ENCODE measurements around the gene CES3.

Gene CES3

GRCh38 chr16:67000384-67001351 lies 39.6 kb downstream of the CES3 start:
- Histone ChIP-seq H3K9me3 (ENCODE audit: control insufficient read depth, insufficient read depth, low read depth, low read length) (no peaks in the 10 kb centered on the region), H3K4me1 (ENCODE audit: control insufficient read depth, insufficient read depth, low read length) (no peaks in the 10 kb centered on the region), H3K4me3 (ENCODE audit: low read depth, low read length) (peak overlapping the region; percentile 20), H3K27ac (ENCODE audit: extremely low read depth, low read depth, low read length) (no peak overlapping the region), H3K36me3 (ENCODE audit: control insufficient read depth in 2 of 2, insufficient read depth in 1 of 2, low read length in 2 of 2) (no peaks in the 10 kb centered on the region)
- POLR2A ChIA-PET, result no interaction called here
- CTCF ChIA-PET, result no interaction called here
- no peak for TF ChIP-seq TCF7L2 (IDR thresholded peaks at IDR 0.05; ENCODE audit: borderline replicate concordance, low read depth, low read length)
- TF ChIP-seq KLF9 (tag by site-specific recombination; IDR thresholded peaks at IDR 0.05; ENCODE audit: low read depth), result 0 out of 2 replicates have a peak, but pooled peaks have one; percentile 40

GRCh38 chr16:67001726-67002125 lies 40.7 kb downstream of the CES3 start:
- no peak for TF ChIP-seq ZNF155 (tag by site-specific recombination; IDR thresholded peaks at IDR 0.05)
- no peak for TF ChIP-seq ZSCAN5A (tag by site-specific recombination; IDR thresholded peaks at IDR 0.05)
- TF ChIP-seq ZNF580 (tag by site-specific recombination; IDR thresholded peaks at IDR 0.05), result no peak
- no peak for TF ChIP-seq ZNF558 (tag by site-specific recombination; IDR thresholded peaks at IDR 0.05)
- TF ChIP-seq, protein P1, sequence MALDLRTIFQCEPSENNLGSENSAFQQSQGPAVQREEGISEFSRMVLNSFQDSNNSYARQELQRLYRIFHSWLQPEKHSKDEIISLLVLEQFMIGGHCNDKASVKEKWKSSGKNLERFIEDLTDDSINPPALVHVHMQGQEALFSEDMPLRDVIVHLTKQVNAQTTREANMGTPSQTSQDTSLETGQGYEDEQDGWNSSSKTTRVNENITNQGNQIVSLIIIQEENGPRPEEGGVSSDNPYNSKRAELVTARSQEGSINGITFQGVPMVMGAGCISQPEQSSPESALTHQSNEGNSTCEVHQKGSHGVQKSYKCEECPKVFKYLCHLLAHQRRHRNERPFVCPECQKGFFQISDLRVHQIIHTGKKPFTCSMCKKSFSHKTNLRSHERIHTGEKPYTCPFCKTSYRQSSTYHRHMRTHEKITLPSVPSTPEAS (tag by site-specific recombination; IDR thresholded peaks at IDR 0.05), result no peak
- TF ChIP-seq ZNF571 (tag by site-specific recombination; IDR thresholded peaks at IDR 0.05), result no peak
- no peak for TF ChIP-seq MZF1 (tag by site-specific recombination; IDR thresholded peaks at IDR 0.05; ENCODE audit: borderline replicate concordance)
- no peak for TF ChIP-seq ZNF157 (tag by site-specific recombination; IDR thresholded peaks at IDR 0.05)
- TF ChIP-seq, protein P2, sequence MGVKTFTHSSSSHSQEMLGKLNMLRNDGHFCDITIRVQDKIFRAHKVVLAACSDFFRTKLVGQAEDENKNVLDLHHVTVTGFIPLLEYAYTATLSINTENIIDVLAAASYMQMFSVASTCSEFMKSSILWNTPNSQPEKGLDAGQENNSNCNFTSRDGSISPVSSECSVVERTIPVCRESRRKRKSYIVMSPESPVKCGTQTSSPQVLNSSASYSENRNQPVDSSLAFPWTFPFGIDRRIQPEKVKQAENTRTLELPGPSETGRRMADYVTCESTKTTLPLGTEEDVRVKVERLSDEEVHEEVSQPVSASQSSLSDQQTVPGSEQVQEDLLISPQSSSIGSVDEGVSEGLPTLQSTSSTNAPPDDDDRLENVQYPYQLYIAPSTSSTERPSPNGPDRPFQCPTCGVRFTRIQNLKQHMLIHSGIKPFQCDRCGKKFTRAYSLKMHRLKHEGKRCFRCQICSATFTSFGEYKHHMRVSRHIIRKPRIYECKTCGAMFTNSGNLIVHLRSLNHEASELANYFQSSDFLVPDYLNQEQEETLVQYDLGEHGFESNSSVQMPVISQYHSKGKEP (tag by site-specific recombination; IDR thresholded peaks at IDR 0.05), result no peak
- no peak for TF ChIP-seq ZNF10 (tag by site-specific recombination; IDR thresholded peaks at IDR 0.05)
- TF ChIP-seq ZBTB8A (tag by site-specific recombination; IDR thresholded peaks at IDR 0.05), result no peak
- TF ChIP-seq ZNF664 (tag by site-specific recombination; IDR thresholded peaks at IDR 0.05), result no peak
- TF ChIP-seq ZNF596 (tag by site-specific recombination; IDR thresholded peaks at IDR 0.05), result no peak
- no peak for TF ChIP-seq ZSCAN30 (tag by site-specific recombination; IDR thresholded peaks at IDR 0.05)
- TF ChIP-seq AEBP2 (tag by site-specific recombination; IDR thresholded peaks at IDR 0.05; ENCODE audit: borderline replicate concordance), result no peak
- TF ChIP-seq TRIM28 (IDR thresholded peaks at IDR 0.05; ENCODE audit: borderline replicate concordance, low read length), result no peak
- TF ChIP-seq ZNF202 (tag by site-specific recombination; IDR thresholded peaks at IDR 0.05; ENCODE audit: borderline replicate concordance), result no peak
- no peak for TF ChIP-seq ZNF132 (tag by site-specific recombination; IDR thresholded peaks at IDR 0.05; ENCODE audit: borderline replicate concordance)
- TF ChIP-seq ZNF510 (tag by site-specific recombination; IDR thresholded peaks at IDR 0.05; ENCODE audit: insufficient replicate concordance), result no peak
- Histone ChIP-seq H3K4me3 (ENCODE audit: low read depth, low read length) (no peak overlapping the region), H3K9me3 (ENCODE audit: control insufficient read depth, insufficient read depth, low read depth, low read length) (no peaks in the 10 kb centered on the region), H3K27ac (ENCODE audit: extremely low read depth, low read depth, low read length) (no peak overlapping the region), H3K36me3 (ENCODE audit: control insufficient read depth in 2 of 2, insufficient read depth in 1 of 2, low read length in 2 of 2) (no peaks in the 10 kb centered on the region), H3K4me1 (ENCODE audit: control insufficient read depth, insufficient read depth, low read length) (no peaks in the 10 kb centered on the region)
- CTCF ChIA-PET, result interaction anchor here (0.6 kb wide), 1 partner anchor 24 kb away, joined by 3 read pairs; no protein-coding TSS in a partner anchor
- POLR2A ChIA-PET, result no interaction called here

Measured in HEK293 (cell line).